HT1080 (cell line): Measurements from ENCODE around the gene AHI1. TPM values are rescaled to one million over a fixed set of nuclear protein-coding genes. Genes with fewer than 3 reads are reported as not detected.

Experiments used
- DNase-seq: peaks from one replicate; pipeline ENCODE4 v3.0.0-alpha.2; 2015; ENCODE audit warnings: low read depth
- total RNA-seq: library from RNA; depleted of rRNA; stranded (reverse); fragments of >200 nt; shearing (Covaris generic); gene quantifications from 2 replicates; pipeline ENCODE4 v1.2.3, GENCODE V29; 2014

Gene AHI1
- total RNA-seq, 1 experiment from 2014 or later: 7.8 TPM

DNA sequence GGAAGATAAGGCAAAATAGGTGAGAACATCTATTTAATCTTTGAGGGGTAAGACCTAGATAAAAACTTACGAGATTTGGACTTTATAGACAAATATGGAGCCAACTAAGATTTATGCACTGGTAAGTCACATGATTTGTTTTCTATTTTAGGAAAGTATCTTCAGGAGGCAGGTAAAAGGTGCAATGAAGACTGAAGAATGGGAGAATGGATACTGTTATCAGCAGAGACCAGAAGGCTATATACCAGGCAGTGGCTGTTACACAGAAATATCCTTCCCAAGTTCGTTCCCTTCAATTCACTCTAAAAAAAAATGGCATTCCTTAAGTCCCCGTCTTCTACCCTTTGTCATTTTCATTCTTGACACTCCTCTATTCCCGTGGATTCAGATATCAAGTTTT lies 192.7 kb downstream of the AHI1 start:
- DNase-seq: no peak

DNA sequence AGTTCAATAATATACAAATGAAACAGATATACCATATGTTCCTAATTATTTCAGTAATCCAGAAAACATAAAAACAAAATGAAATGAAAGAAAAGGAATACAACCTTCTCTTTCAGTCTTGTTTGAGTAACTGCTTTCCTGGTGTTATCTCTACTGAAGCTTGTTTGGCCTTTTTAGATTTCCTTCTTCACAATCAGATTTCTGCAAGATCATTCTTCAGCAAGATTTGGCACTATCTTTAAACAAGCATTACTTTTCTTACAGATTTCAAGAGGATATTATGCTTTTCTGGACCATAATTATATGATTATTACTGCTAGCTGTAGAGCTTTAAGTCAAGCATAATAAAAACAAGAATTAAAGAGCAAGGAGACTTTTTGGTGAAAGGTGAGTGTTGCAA lies 196.2 kb downstream of the AHI1 start:
- DNase-seq: no peak

DNA sequence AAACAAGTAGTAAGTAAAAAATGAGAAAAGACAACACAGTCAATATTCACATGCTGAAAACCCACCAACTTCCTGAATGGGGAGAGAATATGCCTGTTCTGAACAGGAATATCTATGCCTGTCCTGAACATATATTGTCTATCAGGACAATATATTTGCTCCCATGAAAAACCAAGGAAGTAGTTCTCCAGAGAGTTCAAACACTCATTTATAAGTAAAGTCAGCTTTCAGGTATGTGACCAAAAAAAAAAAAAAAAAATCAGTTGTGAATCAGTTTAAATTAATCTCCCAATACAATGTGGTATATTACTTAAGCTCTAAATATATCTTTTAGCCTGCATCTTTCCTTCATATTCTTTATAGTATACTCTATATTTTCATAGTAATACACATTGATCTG lies 197.0 kb downstream of the AHI1 start:
- no peak for DNase-seq

DNA sequence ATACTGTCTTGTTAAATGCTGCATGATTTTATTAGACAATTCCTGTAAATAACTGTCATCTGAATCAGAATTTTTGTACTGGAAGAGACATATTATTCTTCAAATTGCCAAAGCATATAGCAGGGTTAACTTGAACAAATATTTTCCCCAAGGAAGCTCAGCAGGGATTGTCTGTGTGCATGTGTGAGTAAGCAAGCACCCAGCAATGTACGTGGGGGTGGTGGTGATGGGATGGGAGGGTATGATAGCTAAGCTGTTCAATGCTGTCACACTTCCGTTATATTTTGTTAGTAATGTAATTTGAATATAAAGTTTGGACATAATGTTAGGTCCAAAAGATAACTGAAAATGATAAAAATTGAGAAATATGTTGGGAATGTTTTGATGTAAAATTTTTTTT lies 198.3 kb downstream of the AHI1 start:
- peak; percentile 44 for DNase-seq

DNA sequence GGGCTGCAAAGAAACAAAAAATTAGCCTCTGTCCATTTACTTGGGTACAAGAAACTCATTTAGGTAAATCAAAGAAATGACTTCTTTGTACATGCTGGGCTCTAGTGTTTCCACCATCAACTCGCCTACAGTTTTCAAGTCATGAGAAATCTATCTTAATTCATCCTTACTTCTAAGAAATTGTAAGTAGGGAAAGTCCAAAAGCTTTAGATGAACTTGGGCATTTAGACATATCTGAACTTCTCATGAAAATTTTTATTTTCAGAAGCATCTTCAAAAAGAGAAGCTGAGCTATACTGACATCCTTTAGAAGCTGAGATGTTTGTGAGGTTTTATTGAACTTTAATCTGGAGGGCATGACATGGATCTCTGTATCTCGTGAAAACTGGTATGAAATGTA lies 199.1 kb downstream of the AHI1 start:
- no peak for DNase-seq

DNA sequence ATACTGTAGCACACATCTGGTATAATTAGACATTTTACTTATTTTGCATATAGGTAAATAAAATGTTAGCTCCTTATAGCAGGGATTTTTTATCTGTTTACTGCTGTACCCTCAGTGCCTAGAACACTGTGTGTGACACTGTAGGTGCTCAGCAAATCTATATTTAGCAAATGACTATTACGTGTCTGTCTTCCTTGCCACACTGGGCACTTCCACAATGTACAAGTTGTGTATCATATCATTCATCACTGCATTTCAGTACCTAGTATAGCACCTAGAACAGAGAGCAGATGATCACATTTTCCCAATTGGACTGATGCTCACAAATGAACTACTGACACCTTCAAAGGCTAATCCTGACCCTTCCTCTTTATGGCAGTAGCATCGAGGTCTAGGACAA lies 200.8 kb downstream of the AHI1 start:
- DNase-seq: no peak

DNA sequence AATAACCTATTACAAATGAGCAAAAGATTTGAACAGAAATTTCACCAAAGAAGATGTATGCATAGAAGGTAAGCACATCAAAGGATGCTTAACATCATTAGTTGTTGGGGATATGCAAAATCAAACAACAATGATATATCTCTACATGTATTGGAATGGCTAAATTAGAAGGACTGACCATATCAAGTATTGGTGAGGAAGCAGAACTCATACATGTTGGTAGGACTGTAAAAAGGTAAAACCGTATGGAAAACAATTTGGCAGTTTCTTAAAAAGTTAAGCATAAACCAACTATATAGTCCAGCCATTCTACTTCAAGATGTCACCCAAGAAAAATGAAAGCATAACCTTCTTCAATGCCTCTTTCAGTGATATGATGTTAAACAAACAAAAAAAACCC lies 202.5 kb downstream of the AHI1 start:
- DNase-seq: no peak

DNA sequence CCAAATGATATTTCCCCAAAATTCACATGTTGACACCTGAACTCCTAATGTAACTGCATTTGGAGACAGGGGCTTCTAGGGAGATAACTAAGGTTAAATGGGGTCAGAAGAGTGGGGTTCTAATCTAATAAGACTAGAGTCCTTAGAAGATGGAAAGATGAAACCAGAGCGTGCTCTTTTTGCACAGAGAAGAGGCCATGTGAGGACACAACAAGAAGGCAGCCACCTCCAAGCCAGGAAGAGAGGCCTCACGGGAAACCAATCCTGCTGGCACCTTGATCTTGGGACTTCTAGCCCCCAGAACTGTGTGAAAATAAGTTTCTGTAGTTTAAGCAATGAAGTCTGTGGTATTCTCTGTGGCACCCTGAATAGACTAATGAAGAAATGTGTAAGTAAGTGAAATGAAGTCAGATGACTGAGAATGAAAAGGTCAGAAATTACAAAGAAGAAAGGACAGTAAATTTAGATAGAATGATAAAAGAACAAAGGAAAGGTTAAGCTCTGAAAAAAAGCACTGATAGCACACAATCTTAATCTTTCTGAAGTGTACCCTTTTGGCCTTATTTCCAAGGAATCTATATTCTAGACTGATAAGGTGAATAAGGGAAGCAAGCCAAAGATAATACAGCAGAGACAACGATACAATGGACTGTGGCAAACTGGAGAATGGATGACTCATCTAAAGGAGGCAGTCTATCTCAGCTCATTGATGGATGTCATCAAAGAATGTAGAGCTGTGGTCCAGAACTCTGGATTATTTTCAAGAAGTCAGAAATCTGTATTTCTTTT lies 206.1 kb downstream of the AHI1 start:
- peak; percentile 59 for DNase-seq

DNA sequence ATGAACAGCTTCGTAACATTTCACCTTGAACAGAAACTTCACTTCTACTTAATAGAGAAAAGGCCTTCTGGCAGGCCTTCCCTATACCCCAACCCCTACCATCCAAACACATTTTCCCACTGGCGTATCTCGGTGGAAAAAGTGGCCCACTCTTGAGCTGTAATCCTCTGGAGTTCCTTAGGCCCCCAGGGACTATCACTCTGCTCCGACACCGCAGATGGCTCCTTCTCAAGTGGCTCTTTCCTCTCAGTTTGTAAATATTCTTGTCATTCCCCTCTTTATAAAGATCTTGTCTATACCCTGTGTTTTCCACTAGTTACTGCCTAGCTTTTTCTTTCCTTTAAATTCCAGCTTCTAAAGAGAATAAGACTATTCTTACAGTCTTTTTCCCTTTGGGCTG lies 207.7 kb downstream of the AHI1 start:
- no peak for DNase-seq

DNA sequence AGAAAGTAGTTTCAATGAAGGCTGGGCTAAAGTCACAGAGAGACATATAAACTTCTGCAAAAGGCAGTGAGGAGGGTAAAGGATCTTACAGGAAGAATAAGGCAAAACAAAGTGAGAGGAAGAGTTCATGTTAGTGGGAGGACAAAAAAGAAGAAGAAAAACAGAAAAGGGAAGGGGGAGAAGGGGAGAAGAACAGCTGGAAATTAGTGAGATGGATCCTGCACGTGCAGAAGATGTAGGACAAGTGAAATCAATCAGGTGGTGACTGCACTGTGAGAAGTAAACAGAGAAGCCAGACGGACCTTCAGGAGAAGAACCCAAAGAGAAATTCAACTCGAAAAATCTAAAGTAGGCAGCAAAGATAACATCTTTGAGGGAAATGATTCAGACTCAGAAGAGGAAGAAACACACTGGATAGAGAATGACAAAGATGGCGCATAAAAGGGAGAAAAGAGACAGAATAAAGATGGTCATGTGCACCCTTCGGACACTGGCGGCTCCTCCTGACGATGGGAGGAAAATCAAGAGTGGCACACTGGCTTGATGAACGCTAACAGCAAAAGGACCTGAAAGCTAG lies 210.5 kb downstream of the AHI1 start:
- DNase-seq: no peak

DNA sequence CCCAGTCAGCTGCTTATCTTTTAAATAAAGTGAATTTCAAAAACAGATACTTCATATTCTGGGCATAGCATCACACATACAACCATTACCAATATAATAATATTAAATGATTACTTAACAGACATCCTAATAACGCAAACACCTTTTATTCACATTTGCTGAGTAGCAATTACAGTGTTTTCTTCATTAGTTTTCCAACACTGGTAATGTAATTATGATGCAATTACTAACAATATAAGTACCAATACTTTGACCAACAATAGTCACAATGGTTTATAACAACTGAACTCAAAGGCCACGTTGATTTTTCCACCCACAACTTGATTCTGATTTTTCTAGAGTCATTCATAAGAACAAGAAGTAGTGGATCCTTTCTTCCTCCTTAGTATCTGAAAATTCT lies 212.4 kb downstream of the AHI1 start:
- no peak for DNase-seq

DNA sequence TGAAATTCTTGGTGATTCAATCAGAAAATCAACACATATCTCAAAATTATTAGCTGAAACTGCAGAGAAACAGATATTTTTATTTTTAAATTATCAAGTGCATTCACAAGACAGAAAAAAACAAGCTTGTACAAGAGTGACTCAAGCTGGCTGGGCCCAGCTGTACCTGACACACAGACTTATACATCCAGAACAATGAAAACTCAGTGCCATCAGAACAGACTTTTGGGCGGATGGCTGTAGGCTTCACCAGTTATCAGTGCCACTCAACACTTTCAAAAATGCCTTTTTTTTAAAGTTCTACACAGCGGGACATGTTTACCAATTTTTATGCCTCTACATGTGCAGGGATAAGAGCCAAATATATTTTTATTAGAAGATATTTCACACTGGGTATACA lies 213.6 kb downstream of the AHI1 start:
- DNase-seq: no peak

DNA sequence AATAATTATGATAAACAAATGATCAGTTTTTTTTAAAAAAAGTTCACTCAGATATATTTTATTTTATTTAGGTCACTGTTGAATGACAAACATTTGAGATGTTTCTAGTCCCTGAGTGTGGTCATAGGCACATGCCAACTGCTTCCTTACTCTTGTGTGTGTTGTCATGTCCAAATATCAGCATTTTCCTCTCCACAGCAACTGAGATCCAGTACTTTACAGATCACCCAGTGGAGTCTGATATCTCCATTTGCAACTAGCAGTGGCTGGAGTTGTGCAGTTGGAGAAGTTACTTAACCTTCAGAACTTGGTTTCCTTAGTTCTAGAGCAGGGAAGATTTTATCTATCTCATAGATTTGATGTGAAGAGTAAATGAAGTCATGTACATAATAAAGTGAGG lies 215.1 kb downstream of the AHI1 start:
- no peak for DNase-seq

DNA sequence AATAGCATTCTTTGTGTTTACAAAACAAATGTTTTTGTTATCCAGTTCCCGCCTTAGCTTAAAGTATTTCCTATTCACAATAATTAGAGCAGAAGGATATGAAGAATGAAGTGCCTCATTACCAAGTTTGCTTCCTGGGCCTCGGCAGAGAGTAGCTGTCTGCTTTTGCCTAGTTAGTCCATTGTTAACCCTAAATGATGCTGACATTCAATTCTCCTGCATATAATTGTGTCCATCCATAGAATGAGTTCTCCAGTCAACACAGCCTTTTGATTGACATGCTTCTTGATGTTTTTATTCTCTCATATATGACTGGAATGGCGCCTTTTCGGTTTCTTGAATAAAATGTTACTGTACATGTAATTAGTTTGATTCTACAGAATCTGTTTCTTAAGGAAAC lies 215.6 kb downstream of the AHI1 start:
- no peak for DNase-seq

DNA sequence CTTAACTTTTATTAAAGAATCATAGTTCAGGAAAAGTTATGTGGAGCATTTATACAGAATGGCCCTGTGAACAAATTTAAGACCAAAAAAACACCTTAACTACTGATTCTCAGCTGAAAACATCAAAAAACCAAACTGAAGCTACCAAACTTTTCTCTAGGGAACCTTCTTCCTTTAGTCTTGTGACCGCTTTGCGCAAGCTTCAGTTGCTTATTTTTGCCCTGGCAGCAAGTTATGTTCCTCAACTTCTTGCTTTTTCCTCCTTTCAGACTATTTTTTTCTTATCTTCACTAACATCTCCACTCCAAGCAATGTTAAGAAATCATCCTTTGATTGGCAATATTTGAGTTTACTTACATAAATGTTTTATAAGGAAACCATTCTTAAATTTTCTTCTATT lies 216.3 kb downstream of the AHI1 start:
- no peak for DNase-seq

DNA sequence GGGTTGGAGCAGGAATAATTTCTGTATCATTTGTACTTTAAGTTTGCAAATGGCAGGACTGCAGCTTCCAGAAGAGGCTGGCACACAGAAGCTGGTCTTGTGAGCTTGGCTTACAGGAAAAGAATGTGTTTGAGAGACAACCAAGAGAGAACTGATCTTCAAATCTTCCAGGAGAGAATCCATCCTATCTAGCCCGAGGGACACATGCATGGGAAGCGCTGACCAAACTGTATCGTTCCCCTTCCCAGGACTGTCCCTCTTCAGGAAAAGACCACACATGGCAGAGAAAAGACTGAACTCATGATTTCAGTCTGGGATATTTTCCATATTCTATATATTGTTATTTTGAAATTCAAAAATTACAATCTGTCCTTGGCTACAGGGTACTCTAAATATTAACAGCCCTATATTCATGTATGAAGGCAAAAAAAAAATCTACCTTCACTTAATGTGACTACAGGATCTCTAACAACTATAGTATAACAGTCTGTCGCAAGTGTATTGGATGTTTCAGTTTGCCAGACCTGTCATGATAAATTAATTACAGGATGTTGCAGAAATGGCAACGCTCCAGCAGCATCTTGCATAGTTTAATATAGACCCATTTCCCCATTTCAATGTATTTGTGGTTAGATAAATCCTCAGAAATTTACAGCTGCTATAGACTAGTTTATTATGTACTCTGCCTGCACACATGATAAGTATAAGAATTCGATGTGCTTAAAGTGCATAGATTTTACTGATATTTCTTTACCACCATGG lies 217.0 kb downstream of the AHI1 start:
- DNase-seq: no peak

DNA sequence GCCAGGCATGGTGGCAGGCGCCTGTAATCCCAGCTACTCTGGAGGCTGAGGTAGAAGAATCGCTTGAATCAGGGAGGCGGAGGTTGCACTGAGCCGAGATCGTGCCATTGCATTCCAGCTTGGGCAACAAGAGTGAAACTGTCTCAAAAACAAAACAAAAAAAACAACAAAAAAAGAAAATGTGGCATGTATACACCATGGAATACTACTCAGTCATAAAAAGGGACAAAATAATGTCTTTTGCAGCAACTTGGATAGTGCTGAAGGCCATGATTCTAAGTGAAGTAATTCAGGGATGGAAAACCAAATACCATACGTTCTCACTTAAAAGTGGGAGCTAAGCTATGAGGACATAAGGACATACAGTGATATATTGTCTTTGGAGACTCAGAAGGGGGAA lies 220.1 kb downstream of the AHI1 start:
- no peak for DNase-seq

DNA sequence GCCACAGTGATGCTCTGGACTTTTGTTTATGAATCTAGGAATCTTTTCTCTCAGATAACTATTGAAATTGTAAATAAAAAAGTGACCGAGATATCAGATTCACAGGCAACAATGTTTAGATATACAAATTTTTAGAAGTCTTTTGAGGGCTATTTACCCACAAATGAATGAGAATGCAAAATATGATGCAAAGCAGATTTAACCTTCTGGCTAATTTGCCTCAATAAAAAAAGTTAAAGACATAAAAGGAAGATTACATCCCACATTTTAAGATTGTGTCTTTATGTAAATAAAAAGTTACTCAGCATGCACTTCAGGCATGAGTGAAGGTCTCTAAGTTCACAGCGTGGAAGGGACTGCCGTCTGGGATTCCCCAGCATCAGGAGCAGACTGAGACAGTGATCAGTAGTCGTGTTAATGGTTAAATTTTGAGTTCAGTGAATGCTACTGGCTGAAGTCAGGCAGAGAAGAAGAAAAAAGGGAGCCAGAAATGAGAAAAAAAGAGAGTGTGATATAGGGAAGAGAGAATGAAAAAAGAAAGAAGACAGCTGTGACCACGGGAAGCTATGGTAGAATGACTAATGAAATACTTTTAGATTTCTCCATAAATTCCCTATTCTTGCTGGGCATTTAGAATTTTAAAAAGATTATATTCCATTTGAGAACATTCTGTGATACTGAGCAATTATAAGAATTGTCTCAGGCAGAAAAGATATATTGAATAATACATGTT lies 222.8 kb downstream of the AHI1 start:
- no peak for DNase-seq

DNA sequence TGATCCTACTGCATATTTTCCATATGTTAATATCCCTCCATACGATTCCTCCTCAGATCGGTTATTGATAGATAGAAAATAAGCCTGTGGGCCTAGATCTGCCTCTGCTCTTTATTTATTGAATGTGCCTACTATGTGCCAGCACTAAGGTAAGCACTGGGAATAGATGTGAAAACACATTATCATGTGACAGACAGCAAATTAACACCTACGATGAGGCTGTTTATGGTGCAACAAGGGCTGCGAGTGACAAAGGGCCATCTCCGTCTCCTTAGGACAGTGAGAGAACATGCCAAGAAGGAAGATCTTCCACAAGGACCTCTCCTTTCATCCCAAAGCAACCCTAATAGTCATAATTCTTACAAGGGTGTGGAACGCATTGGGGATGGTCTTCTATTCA lies 225.9 kb downstream of the AHI1 start:
- DNase-seq: no peak

DNA sequence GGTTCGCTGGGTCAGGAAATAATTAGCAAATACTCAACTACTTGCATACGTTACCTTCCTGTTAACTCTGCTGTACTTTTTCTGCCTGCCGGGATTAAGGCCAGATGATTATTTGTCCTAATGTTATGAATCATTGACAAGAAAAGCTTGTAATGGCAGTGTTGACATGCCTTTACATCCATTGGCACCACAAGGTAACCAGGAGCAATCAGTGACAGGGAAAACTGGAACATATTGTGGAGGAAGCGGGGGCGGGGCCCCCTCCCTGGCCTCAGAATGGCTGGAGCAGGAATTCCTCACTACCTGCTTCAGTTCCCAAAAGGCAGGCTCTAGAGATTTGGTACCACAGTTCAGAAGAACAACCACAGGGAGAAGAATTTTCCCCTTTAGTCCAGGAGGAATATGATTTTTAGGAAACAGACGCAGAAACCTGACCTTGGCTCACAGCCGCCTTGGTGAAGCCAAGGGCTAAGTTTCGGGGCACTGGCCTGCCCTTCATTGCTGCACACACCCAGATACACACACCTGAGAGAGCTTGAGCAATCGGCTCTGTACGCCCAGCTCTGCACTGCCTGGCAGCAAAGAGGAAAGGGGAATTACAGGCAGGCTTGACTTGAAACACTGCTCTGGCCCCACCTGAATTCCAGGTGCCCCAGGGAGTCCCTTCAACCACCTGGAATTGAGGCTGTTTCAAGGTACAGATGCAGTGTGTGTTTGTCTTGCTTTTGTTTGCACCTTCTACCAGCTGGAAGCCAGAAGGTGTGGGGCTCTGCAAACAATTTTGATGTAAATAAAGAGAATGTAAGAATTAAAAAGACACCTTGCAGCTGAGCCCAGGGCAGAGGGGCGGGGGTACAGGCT lies 226.6 kb downstream of the AHI1 start:
- no peak for DNase-seq

DNA sequence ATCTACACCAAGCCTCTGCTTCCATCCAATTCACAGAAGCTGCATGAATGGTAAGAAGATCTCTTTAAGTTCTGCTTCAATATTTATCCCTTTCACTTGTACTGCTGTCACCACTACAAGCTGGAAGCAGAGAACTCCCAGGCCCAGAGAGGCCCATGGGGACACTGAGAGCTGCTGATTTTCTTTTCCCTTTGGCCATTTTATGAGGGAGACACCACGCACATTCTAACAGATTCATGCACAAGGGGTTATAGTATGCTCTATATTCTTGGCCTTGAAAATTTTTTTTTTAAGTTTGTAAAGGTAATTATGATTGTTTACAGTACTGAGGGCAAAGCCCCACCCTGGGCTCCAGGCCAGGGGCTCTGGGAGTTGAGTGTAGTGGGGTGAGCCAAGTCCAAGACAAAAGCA lies 228.1 kb downstream of the AHI1 start:
- no peak for DNase-seq
